Measurements from ENCODE around the gene CTNNA2.

CTNNA2 gene

DNA sequence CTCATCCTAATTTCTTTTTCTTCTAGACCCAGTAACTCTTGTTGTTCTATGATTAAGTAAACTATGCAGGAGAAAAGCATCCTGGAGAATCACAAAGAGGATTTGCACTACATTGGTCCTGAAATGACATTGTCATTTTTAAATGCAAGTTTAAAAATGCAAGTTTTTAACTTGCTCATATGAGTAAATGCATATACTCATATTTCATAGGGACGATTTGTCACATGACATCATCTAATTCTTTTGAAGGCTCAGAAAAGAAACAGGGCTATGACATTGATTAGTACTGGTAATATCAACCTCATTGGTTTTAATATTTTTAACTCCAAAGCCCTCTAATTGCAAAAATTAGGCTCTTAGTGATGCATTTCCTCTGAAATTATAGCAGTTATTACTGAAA, 467.3 kb downstream of the CTNNA2 start:
- ATAC-seq = no peak
- TF ChIP-seq, protein P1, sequence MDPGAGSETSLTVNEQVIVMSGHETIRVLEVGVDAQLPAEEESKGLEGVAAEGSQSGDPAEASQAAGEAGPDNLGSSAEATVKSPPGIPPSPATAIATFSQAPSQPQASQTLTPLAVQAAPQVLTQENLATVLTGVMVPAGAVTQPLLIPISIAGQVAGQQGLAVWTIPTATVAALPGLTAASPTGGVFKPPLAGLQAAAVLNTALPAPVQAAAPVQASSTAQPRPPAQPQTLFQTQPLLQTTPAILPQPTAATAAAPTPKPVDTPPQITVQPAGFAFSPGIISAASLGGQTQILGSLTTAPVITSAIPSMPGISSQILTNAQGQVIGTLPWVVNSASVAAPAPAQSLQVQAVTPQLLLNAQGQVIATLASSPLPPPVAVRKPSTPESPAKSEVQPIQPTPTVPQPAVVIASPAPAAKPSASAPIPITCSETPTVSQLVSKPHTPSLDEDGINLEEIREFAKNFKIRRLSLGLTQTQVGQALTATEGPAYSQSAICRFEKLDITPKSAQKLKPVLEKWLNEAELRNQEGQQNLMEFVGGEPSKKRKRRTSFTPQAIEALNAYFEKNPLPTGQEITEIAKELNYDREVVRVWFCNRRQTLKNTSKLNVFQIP (CRISPR knock-in tag; IDR thresholded peaks at IDR 0.05; ENCODE audit: borderline replicate concordance, low read depth) = no peak
- TF ChIP-seq, protein P2, sequence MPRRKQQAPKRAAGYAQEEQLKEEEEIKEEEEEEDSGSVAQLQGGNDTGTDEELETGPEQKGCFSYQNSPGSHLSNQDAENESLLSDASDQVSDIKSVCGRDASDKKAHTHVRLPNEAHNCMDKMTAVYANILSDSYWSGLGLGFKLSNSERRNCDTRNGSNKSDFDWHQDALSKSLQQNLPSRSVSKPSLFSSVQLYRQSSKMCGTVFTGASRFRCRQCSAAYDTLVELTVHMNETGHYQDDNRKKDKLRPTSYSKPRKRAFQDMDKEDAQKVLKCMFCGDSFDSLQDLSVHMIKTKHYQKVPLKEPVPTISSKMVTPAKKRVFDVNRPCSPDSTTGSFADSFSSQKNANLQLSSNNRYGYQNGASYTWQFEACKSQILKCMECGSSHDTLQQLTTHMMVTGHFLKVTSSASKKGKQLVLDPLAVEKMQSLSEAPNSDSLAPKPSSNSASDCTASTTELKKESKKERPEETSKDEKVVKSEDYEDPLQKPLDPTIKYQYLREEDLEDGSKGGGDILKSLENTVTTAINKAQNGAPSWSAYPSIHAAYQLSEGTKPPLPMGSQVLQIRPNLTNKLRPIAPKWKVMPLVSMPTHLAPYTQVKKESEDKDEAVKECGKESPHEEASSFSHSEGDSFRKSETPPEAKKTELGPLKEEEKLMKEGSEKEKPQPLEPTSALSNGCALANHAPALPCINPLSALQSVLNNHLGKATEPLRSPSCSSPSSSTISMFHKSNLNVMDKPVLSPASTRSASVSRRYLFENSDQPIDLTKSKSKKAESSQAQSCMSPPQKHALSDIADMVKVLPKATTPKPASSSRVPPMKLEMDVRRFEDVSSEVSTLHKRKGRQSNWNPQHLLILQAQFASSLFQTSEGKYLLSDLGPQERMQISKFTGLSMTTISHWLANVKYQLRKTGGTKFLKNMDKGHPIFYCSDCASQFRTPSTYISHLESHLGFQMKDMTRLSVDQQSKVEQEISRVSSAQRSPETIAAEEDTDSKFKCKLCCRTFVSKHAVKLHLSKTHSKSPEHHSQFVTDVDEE (CRISPR knock-in tag; IDR thresholded peaks at IDR 0.05) = no peak
- TF ChIP-seq RARB (CRISPR knock-in tag; IDR thresholded peaks at IDR 0.05) = no peak
- no peak for TF ChIP-seq ESRRG (CRISPR knock-in tag; IDR thresholded peaks at IDR 0.05)
- TF ChIP-seq GLIS3 (CRISPR knock-in tag; IDR thresholded peaks at IDR 0.05) = no peak
- TF ChIP-seq ISL1 (CRISPR knock-in tag; IDR thresholded peaks at IDR 0.05) = no peak
- no peak for TF ChIP-seq TOX (CRISPR knock-in tag; IDR thresholded peaks at IDR 0.05; ENCODE audit: borderline replicate concordance)
- no peak for TF ChIP-seq BACH2 (CRISPR knock-in tag; IDR thresholded peaks at IDR 0.05; ENCODE audit: borderline replicate concordance)
- no peak for TF ChIP-seq ZC3H10 (CRISPR knock-in tag; IDR thresholded peaks at IDR 0.05)
- no peak for TF ChIP-seq ARNTL (CRISPR knock-in tag; IDR thresholded peaks at IDR 0.05; ENCODE audit: borderline replicate concordance, low read depth)
- no peak for TF ChIP-seq ZNF565 (CRISPR knock-in tag; conservative IDR thresholded peaks at IDR 0.05; ENCODE audit: low read depth)
- TF ChIP-seq, protein P3, sequence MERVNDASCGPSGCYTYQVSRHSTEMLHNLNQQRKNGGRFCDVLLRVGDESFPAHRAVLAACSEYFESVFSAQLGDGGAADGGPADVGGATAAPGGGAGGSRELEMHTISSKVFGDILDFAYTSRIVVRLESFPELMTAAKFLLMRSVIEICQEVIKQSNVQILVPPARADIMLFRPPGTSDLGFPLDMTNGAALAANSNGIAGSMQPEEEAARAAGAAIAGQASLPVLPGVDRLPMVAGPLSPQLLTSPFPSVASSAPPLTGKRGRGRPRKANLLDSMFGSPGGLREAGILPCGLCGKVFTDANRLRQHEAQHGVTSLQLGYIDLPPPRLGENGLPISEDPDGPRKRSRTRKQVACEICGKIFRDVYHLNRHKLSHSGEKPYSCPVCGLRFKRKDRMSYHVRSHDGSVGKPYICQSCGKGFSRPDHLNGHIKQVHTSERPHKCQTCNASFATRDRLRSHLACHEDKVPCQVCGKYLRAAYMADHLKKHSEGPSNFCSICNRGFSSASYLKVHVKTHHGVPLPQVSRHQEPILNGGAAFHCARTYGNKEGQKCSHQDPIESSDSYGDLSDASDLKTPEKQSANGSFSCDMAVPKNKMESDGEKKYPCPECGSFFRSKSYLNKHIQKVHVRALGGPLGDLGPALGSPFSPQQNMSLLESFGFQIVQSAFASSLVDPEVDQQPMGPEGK (CRISPR knock-in tag; IDR thresholded peaks at IDR 0.05; ENCODE audit: borderline replicate concordance) = no peak
- no peak for TF ChIP-seq PPARA (CRISPR knock-in tag; IDR thresholded peaks at IDR 0.05; ENCODE audit: borderline replicate concordance)
- TF ChIP-seq, protein P4, sequence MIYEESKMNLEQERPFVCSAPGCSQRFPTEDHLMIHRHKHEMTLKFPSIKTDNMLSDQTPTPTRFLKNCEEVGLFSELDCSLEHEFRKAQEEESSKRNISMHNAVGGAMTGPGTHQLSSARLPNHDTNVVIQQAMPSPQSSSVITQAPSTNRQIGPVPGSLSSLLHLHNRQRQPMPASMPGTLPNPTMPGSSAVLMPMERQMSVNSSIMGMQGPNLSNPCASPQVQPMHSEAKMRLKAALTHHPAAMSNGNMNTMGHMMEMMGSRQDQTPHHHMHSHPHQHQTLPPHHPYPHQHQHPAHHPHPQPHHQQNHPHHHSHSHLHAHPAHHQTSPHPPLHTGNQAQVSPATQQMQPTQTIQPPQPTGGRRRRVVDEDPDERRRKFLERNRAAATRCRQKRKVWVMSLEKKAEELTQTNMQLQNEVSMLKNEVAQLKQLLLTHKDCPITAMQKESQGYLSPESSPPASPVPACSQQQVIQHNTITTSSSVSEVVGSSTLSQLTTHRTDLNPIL (CRISPR knock-in tag; IDR thresholded peaks at IDR 0.05; ENCODE audit: low read depth) = no peak
- no peak for TF ChIP-seq ZFP3 (CRISPR knock-in tag; IDR thresholded peaks at IDR 0.05)
- no peak for TF ChIP-seq TCF4 (CRISPR knock-in tag; IDR thresholded peaks at IDR 0.05; ENCODE audit: borderline replicate concordance)
- no peak for TF ChIP-seq ZNF8 (CRISPR knock-in tag; IDR thresholded peaks at IDR 0.05)
- TF ChIP-seq, protein P5, sequence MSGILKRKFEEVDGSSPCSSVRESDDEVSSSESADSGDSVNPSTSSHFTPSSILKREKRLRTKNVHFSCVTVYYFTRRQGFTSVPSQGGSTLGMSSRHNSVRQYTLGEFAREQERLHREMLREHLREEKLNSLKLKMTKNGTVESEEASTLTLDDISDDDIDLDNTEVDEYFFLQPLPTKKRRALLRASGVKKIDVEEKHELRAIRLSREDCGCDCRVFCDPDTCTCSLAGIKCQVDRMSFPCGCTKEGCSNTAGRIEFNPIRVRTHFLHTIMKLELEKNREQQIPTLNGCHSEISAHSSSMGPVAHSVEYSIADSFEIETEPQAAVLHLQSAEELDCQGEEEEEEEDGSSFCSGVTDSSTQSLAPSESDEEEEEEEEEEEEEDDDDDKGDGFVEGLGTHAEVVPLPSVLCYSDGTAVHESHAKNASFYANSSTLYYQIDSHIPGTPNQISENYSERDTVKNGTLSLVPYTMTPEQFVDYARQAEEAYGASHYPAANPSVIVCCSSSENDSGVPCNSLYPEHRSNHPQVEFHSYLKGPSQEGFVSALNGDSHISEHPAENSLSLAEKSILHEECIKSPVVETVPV (CRISPR knock-in tag; IDR thresholded peaks at IDR 0.05) = no peak
- TF ChIP-seq OSR1 (CRISPR knock-in tag; IDR thresholded peaks at IDR 0.05) = no peak

DNA sequence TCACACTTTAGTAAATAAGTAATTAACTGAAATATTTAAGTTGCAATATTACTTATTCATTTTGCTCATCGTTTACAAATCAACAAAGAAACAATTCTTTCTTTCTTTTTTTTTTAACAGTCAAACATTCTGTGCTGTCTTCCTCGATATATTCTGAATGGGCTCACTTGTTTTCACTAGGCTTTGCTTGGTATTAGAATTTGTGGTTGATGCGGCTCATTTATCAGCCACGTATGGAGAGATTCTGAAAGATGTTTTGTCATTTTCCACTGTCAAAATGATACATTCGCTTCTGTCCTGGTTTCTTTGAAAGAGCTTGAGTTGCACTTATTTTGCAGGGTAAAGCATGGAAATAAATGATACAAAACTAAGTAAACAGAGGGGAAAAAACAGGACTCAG, 468.0 kb downstream of the CTNNA2 start:
- ATAC-seq = no peak
- TF ChIP-seq, protein P1 (CRISPR knock-in tag; IDR thresholded peaks at IDR 0.05; ENCODE audit: borderline replicate concordance, low read depth) = no peak
- TF ChIP-seq ISL1 (CRISPR knock-in tag; IDR thresholded peaks at IDR 0.05) = no peak
- no peak for TF ChIP-seq SNAI2 (CRISPR knock-in tag; IDR thresholded peaks at IDR 0.05)
- no peak for TF ChIP-seq TOX (CRISPR knock-in tag; IDR thresholded peaks at IDR 0.05; ENCODE audit: borderline replicate concordance)
- TF ChIP-seq, protein P3 (CRISPR knock-in tag; IDR thresholded peaks at IDR 0.05; ENCODE audit: borderline replicate concordance) = no peak
- no peak for TF ChIP-seq ZFP3 (CRISPR knock-in tag; IDR thresholded peaks at IDR 0.05)
